ENCODE measurements around the gene MCUR1. TPM values are rescaled to one million over a fixed set of nuclear protein-coding genes. Genes with fewer than 3 reads are reported as not detected.
A peak's percentile ranks its signal among the peaks of the same experiment; 100 is the strongest.

The MCUR1 gene
- total and polyA plus RNA-seq, 2 of the 13 experiments (the other 11 are each of a cell fraction or from before 2014, with no cell fraction given) = 8.0 to 29.6 TPM

DNA sequence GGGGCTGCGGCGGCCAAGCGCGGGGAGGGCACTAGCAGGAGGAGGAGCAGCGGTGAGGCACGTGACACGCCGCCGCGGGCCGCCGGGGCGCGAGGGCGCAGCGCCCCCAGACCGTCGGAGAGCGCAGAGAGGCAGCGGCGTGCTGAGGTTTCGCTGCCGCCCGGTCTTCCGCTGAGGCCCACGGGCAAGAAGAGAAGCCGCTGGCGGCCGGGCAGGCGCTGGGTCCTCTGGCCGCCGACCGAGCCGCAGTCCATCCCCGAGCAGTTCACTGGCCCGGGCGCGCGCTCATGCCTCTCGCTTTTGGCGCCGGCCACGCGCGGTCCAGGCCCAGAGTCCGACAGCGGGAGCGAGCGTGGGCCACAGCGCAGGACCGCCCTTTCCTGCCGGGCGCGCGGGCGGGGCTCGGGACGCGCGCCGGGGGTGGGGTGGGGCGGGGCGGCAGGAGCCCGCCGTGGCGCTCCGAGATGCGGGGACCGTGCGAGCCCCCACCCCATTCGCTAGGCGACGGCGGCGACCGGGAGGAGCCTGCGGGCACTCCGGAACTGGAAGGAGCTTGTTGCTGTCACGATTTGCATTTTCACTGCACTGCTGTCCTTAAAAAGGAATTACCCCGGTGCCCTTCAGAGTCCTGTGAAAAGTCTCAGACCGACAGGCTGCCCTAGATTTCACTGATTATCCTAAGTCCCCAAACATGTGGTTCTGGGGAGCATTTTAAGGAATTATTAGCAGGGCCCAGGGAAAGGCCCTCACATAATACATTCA is at the start of gene MCUR1 (continued):
- TF ChIP-seq, protein P1, sequence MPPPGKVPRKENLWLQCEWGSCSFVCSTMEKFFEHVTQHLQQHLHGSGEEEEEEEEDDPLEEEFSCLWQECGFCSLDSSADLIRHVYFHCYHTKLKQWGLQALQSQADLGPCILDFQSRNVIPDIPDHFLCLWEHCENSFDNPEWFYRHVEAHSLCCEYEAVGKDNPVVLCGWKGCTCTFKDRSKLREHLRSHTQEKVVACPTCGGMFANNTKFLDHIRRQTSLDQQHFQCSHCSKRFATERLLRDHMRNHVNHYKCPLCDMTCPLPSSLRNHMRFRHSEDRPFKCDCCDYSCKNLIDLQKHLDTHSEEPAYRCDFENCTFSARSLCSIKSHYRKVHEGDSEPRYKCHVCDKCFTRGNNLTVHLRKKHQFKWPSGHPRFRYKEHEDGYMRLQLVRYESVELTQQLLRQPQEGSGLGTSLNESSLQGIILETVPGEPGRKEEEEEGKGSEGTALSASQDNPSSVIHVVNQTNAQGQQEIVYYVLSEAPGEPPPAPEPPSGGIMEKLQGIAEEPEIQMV (CRISPR knock-in tag; IDR thresholded peaks at IDR 0.05; ENCODE audit: low read depth) = peak; percentile 73; the same call in 1 of the 2 replicates
- TF ChIP-seq HNRNPLL (IDR thresholded peaks at IDR 0.05; ENCODE audit: low read depth, low read length, poor library complexity, severe bottlenecking) (peak; percentile 49), FOXP1 (IDR thresholded peaks at IDR 0.05) (no peak), FOXP1 (CRISPR knock-in tag; IDR thresholded peaks at IDR 0.05) (0 out of 2 replicates have a peak, but pooled peaks have one; percentile 6), ZNF280D (CRISPR knock-in tag; IDR thresholded peaks at IDR 0.05) (no peak), ZNF816 (CRISPR knock-in tag; IDR thresholded peaks at IDR 0.05; ENCODE audit: borderline replicate concordance) (peak; percentile 79; the same call in 1 of the 2 replicates), ZBTB39 (CRISPR knock-in tag; IDR thresholded peaks at IDR 0.05) (no peak), SAP130 (CRISPR knock-in tag; IDR thresholded peaks at IDR 0.05; ENCODE audit: low read depth) (peak; percentile 55), ZBTB38 (CRISPR knock-in tag; IDR thresholded peaks at IDR 0.05) (peak; percentile 54; the same call in 1 of the 2 replicates), ZNF605 (CRISPR knock-in tag; IDR thresholded peaks at IDR 0.05) (no peak), IKZF1 (IDR thresholded peaks at IDR 0.05) (no peak), RBFOX2 (IDR thresholded peaks at IDR 0.05; ENCODE audit: low read depth, low read length) (peak; percentile 98), MBD4 (IDR thresholded peaks at IDR 0.05; ENCODE audit: borderline replicate concordance, low read length) (no peak), NAIF1 (CRISPR knock-in tag; IDR thresholded peaks at IDR 0.05; ENCODE audit: borderline replicate concordance) (no peak; the same call in 1 of the 2 replicates), ZNF101 (CRISPR knock-in tag; IDR thresholded peaks at IDR 0.05; ENCODE audit: borderline replicate concordance, low read depth) (no peak), ZBTB26 (CRISPR knock-in tag; IDR thresholded peaks at IDR 0.05; ENCODE audit: borderline replicate concordance) (peak; percentile 41), KLF15 (CRISPR knock-in tag; IDR thresholded peaks at IDR 0.05; ENCODE audit: borderline replicate concordance) (peak; percentile 11; the same call in 1 of the 2 replicates), ZKSCAN5 (CRISPR knock-in tag; IDR thresholded peaks at IDR 0.05) (no peak), ZNF713 (CRISPR knock-in tag; IDR thresholded peaks at IDR 0.05) (peak; percentile 57; the same call in 1 of the 2 replicates)
- TF ChIP-seq, protein P2, sequence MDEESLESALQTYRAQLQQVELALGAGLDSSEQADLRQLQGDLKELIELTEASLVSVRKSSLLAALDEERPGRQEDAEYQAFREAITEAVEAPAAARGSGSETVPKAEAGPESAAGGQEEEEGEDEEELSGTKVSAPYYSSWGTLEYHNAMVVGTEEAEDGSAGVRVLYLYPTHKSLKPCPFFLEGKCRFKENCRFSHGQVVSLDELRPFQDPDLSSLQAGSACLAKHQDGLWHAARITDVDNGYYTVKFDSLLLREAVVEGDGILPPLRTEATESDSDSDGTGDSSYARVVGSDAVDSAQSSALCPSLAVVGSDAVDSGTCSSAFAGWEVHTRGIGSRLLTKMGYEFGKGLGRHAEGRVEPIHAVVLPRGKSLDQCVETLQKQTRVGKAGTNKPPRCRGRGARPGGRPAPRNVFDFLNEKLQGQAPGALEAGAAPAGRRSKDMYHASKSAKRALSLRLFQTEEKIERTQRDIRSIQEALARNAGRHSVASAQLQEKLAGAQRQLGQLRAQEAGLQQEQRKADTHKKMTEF (CRISPR knock-in tag; IDR thresholded peaks at IDR 0.05) = peak; percentile 84

All from HepG2 (cell line).